ENCODE data around the gene ARID1B. TPM values are rescaled to one million over a fixed set of nuclear protein-coding genes. Genes with fewer than 3 reads are reported as not detected.

Gene ARID1B
- total RNA-seq, 2 donors from 2014 or later, result 74.0 to 110 TPM

GRCh38 chr6:156900292-156900691, 123.1 kb downstream of the ARID1B start:
- H3K27ac Mint-ChIP-seq, result no peak overlapping the region

DNA sequence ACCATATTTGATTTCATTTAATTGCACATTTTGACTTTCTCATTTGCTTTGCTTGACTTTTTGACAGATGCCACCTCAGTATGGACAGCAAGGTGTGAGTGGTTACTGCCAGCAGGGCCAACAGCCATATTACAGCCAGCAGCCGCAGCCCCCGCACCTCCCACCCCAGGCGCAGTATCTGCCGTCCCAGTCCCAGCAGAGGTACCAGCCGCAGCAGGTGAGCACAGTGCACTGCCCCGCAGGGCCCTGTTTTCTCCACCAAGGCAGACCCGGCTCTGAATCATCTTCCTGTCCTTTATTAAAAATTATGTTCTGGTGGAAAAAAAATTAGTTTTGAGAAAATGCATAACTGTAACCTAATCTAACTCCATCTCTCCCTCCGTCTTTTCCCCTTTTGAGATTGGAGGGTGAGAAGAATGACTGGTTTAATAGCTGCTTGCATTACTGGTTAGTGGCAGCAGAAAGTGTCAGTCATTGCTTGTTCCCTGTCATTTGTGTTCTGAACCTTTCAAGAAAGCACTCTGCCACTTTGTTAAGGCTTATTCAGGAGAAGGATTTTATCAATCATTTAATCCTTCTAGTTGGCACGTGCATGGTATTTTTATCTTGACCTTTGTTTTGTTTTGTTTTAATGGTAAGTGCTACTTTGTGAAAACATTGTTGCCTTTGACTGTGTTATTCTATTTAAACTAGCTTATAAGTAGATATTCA, 124.3 kb downstream of the ARID1B start:
- peaks cover 4% of the 10 kb centered on the region for H3K4me1 Mint-ChIP-seq
- no peaks in the 10 kb centered on the region for H3K9me3 Mint-ChIP-seq
- TF ChIP-seq, protein P1, sequence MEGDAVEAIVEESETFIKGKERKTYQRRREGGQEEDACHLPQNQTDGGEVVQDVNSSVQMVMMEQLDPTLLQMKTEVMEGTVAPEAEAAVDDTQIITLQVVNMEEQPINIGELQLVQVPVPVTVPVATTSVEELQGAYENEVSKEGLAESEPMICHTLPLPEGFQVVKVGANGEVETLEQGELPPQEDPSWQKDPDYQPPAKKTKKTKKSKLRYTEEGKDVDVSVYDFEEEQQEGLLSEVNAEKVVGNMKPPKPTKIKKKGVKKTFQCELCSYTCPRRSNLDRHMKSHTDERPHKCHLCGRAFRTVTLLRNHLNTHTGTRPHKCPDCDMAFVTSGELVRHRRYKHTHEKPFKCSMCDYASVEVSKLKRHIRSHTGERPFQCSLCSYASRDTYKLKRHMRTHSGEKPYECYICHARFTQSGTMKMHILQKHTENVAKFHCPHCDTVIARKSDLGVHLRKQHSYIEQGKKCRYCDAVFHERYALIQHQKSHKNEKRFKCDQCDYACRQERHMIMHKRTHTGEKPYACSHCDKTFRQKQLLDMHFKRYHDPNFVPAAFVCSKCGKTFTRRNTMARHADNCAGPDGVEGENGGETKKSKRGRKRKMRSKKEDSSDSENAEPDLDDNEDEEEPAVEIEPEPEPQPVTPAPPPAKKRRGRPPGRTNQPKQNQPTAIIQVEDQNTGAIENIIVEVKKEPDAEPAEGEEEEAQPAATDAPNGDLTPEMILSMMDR (conservative IDR thresholded peaks at IDR 0.05), result no peak
- H3K4me1 ChIP-seq (ENCODE audit: control insufficient read depth, insufficient read depth, low read length), result peaks cover 3% of the 10 kb centered on the region
- no peaks in the 10 kb centered on the region for H3K9me3 ChIP-seq (ENCODE audit: control insufficient read depth, low read length)
- H3K9ac ChIP-seq (ENCODE audit: extremely low read depth, low read length, poor library complexity, severe bottlenecking), result no peak overlapping the region
- no peaks in the 10 kb centered on the region for H3K27me3 Mint-ChIP-seq (ENCODE audit: insufficient read depth)
- H3K27ac Mint-ChIP-seq, result no peak overlapping the region
- peaks cover 7% of the 10 kb centered on the region for H3K36me3 Mint-ChIP-seq (ENCODE audit: low read depth)
- no peak overlapping the region for H3K4me3 ChIP-seq (ENCODE audit: low read length)
- no peak overlapping the region for H3K4me3 Mint-ChIP-seq
- no peak for DNase-seq
- H3K27me3 ChIP-seq (ENCODE audit: control insufficient read depth, insufficient read depth, low read length, poor library complexity, severe bottlenecking), result no peaks in the 10 kb centered on the region
- H3K27ac ChIP-seq (ENCODE audit: low read depth, low read length), result no peak overlapping the region
- 93 to 94% methylated on average over 6 to 8 of the region's 9 CpGs for WGBS, 2 experiments (ENCODE audit: insufficient coverage in 1 of 2, insufficient read length in 1 of 2)
- peaks cover 15% of the 10 kb centered on the region for H3K36me3 ChIP-seq (ENCODE audit: control insufficient read depth, insufficient read depth, low read length)

More at GRCh38 chr6:156900292-156900691, 123.1 kb downstream of the ARID1B start:
- H3K36me3 ChIP-seq (ENCODE audit: control insufficient read depth, insufficient read depth, low read length), result peaks cover 15% of the 10 kb centered on the region
- H3K27ac ChIP-seq (ENCODE audit: low read depth, low read length), result no peak overlapping the region
- no peaks in the 10 kb centered on the region for H3K9me3 ChIP-seq (ENCODE audit: control insufficient read depth, low read length)
- no peak overlapping the region for H3K9ac ChIP-seq (ENCODE audit: extremely low read depth, low read length, poor library complexity, severe bottlenecking)
- H3K4me3 ChIP-seq (ENCODE audit: low read length), result no peak overlapping the region
- H3K36me3 Mint-ChIP-seq (ENCODE audit: low read depth), result peaks cover 4% of the 10 kb centered on the region
- H3K27me3 ChIP-seq (ENCODE audit: control insufficient read depth, insufficient read depth, low read length, poor library complexity, severe bottlenecking), result no peaks in the 10 kb centered on the region
- no peaks in the 10 kb centered on the region for H3K9me3 Mint-ChIP-seq
- DNase-seq, result no peak
- peaks cover 4% of the 10 kb centered on the region for H3K4me1 Mint-ChIP-seq
- H3K4me3 Mint-ChIP-seq, result no peak overlapping the region
- H3K4me1 ChIP-seq (ENCODE audit: control insufficient read depth, insufficient read depth, low read length), result peaks cover 3% of the 10 kb centered on the region
- H3K27me3 Mint-ChIP-seq (ENCODE audit: insufficient read depth), result no peaks in the 10 kb centered on the region
- TF ChIP-seq, protein P1 (conservative IDR thresholded peaks at IDR 0.05), result no peak

- Mint-ChIP-seq H3K9me3 (no peaks in the 10 kb centered on the region), H3K4me3 (no peak overlapping the region), H3K27ac (no peak overlapping the region), H3K36me3 (ENCODE audit: low read depth) (peaks cover 10% of the 10 kb centered on the region), H3K27me3 (ENCODE audit: insufficient read depth) (no peaks in the 10 kb centered on the region), H3K4me1 (peaks cover 4% of the 10 kb centered on the region)
- no peak overlapping the region for H3K4me3 ChIP-seq (ENCODE audit: low read length)
- TF ChIP-seq, protein P1 (conservative IDR thresholded peaks at IDR 0.05), result no peak
- WGBS, 2 experiments (ENCODE audit: insufficient coverage in 1 of 2, insufficient read length in 1 of 2), result 85 to 86% methylated on average over 1 of the region's 1 CpG
- peaks cover 15% of the 10 kb centered on the region for H3K36me3 ChIP-seq (ENCODE audit: control insufficient read depth, insufficient read depth, low read length)
- H3K27ac ChIP-seq (ENCODE audit: low read depth, low read length), result no peak overlapping the region
- H3K27me3 ChIP-seq (ENCODE audit: control insufficient read depth, insufficient read depth, low read length, poor library complexity, severe bottlenecking), result no peaks in the 10 kb centered on the region
- DNase-seq, result no peak
- no peak overlapping the region for H3K9ac ChIP-seq (ENCODE audit: extremely low read depth, low read length, poor library complexity, severe bottlenecking)
- H3K4me1 ChIP-seq (ENCODE audit: control insufficient read depth, insufficient read depth, low read length), result peaks cover 3% of the 10 kb centered on the region
- H3K9me3 ChIP-seq (ENCODE audit: control insufficient read depth, low read length), result no peaks in the 10 kb centered on the region
These were observed 125.6 kb downstream of the ARID1B start for GRCh38 chr6:156902782-156903181.

Data from endodermal cell (in vitro differentiated cells).